Epithelial cell of proximal tubule (primary cell): ENCODE data around the gene SUV39H2. TPM values are rescaled to one million over a fixed set of nuclear protein-coding genes. Genes with fewer than 3 reads are reported as not detected.
"Not testable (repeated sequence)": the region's sequence is repeated elsewhere in the genome, so short reads cannot be mapped to it uniquely, and the experiment has no call there.

Experiments
- DNase-seq: peaks from one replicate; pipeline ENCODE4 v3.0.0-alpha.2; 2011; ENCODE audit warnings: low read depth
- H3K4me3 ChIP-seq: 2 replicates; pipeline ENCODE4 v1.5.1; 2011; ENCODE audit warnings: low read depth, mild to moderate bottlenecking, low read length
- CTCF ChIP-seq: conservative IDR thresholded peaks from 2 replicates; pipeline ENCODE4 v1.5.1; 2012; ENCODE audit warnings: low read depth, mild to moderate bottlenecking, low read length
- total RNA-seq: library from RNA; depleted of rRNA; stranded (reverse); fragments of >200 nt; gene quantifications from 2 replicates; pipeline ENCODE4 v1.2.3, GENCODE V29; 2015

The SUV39H2 gene
- total RNA-seq, 1 donor from 2014 or later = 16.5 TPM

GRCh38 chr10:14858338-14858960 is 20.2 kb upstream of the SUV39H2 start:
- H3K4me3 ChIP-seq = no peak overlapping the region
- no peak for DNase-seq
- TF ChIP-seq CTCF = no peak

GRCh38 chr10:14859043-14859442 is 19.6 kb upstream of the SUV39H2 start:
- no peak for TF ChIP-seq CTCF
- no peak for DNase-seq
- H3K4me3 ChIP-seq = no peak overlapping the region

- no peak for DNase-seq
- no peak overlapping the region for H3K4me3 ChIP-seq
- no peak for TF ChIP-seq CTCF
Observed at GRCh38 chr10:14859775-14860174, 18.9 kb upstream of the SUV39H2 start.

- no peak for DNase-seq
- TF ChIP-seq CTCF = no peak
- H3K4me3 ChIP-seq = no peak overlapping the region
Observed at GRCh38 chr10:14860791-14861190, 17.9 kb upstream of the SUV39H2 start.

GRCh38 chr10:14864466-14864865 is 14.2 kb upstream of the SUV39H2 start:
- DNase-seq, H3K4me3 ChIP-seq: not testable (repeated sequence)

GRCh38 chr10:14864871-14865270 is 13.8 kb upstream of the SUV39H2 start:
- not testable (repeated sequence) for DNase-seq, H3K4me3 ChIP-seq

- no peak for TF ChIP-seq CTCF
- no peak for DNase-seq
- H3K4me3 ChIP-seq = no peak overlapping the region
Observed at GRCh38 chr10:14873090-14873760, 5.4 kb upstream of the SUV39H2 start.

- DNase-seq = no peak
- TF ChIP-seq CTCF = no peak
- no peak overlapping the region for H3K4me3 ChIP-seq
Observed at GRCh38 chr10:14875941-14876340, 2.7 kb upstream of the SUV39H2 start.
